Measurements from ENCODE around the gene IFIT1.
"Not testable (repeated sequence)": the region's sequence is repeated elsewhere in the genome, so short reads cannot be mapped to it uniquely, and the experiment has no call there.

IFIT1 gene

DNA sequence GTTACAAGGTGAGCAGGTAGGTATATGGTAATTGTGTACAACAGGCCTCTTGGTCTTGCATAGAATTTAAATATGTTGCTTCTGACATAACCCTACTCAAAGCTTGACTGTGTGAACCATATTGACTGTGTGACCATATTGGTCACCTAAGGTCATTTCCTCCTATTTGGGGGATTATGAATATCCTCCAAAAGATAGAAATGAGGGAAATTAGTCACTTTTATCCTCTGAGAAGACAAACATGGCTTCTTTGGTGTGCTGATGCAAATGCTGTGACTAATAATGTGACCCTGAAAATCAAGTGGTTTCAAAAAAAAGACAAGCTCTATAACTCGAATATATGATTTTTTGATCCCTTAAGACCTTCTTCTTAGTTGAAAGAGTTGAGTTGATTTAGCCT, 49.9 kb downstream of the IFIT1 start:
- DNase-seq = no peak

DNA sequence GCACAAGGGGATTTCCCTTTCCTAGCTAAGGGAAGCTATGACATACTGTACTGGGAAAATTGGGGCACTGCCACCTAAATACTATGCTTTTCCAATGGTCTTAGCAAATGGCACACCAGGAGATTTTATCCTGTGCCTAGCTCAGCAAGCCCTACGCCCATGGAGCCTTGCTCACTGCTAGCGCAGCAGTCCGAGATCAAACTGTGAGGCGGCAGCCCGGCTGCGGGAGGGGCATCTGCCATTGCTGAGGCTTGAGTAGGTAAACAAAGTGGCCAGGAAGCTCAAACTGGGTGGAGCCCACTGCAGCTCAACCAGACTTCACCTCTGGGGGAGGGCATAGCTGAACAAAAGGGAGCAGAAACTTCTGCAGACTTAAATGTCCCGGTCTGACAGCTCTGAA, 52.4 kb downstream of the IFIT1 start:
- DNase-seq = not testable (repeated sequence)

GRCh38 chr10:89450901-89451300, 58.5 kb downstream of the IFIT1 start:
- DNase-seq = no peak

DNA sequence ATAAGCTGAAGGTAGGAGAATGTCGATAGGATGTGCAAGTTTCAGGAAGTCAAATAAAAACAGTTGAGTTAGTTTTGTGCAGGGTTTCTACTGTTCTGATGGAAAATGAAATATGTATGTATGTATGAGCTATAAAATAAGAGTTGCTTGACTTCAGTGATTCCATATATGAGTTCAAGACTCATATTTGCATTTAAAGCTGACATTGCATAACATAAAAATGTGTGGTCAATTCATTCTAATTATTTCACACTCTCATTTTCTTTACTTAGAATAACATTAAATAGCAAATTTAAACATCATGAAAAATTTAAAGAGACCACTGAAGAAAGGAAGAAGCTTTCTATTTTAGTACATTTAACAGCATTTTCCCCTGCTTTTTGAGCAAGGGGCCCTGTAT, 59.8 kb downstream of the IFIT1 start:
- no peak for DNase-seq

- no peak for DNase-seq
These were observed 62.3 kb downstream of the IFIT1 start for GRCh38 chr10:89454561-89455347.
